GM12878 (cell line): Measurements from ENCODE around the gene KLHL22. TPM values are rescaled to one million over a fixed set of nuclear protein-coding genes. Genes with fewer than 3 reads are reported as not detected.
A peak's percentile ranks its signal among the peaks of the same experiment; 100 is the strongest.

ENCODE experiments used
- ATAC-seq: fragments of 200-7000 bp; cut with Tn5 transposase; 3 replicates; pipeline ENCODE4 v1.9.1; 2020; ENCODE audit warnings: mild to moderate bottlenecking, moderate library complexity
- BruUV-seq: library from RNA; stranded (reverse); fragments of 400-500 nt; replicated peaks from 2 replicates; lab custom pipeline; 2021; lab: Mats Ljungman, UMichigan
- CTCF ChIA-PET: fragments of 300-600 bp; sonication (Branson Sonifier 250); formaldehyde crosslinking; extraction: SDS; loops from one replicate; lab custom pipeline; 2021; ENCODE audit warnings: inconsistent platforms; lab: Yijun Ruan, JAX
- POLR2A ChIA-PET: fragments of 350-600 bp; formaldehyde crosslinking; extraction: SDS; loops from one replicate; lab custom pipeline; 2021; ENCODE audit warnings: inconsistent platforms; lab: Charles Lee
- RAD21 ChIA-PET: fragments of 300-600 bp; sonication (Branson Sonifier 250); formaldehyde crosslinking; loops from one replicate; lab custom pipeline; 2023; ENCODE audit warnings: antibody characterized with exemption; ENCODE audit not compliant: unreplicated experiment; lab: Charles Lee
- SMC1A ChIA-PET: fragments of 300-600 bp; sonication (Branson Sonifier 250); formaldehyde crosslinking; loops from one replicate; lab custom pipeline; 2023; ENCODE audit not compliant: unreplicated experiment, uncharacterized antibody; lab: Charles Lee
- DNase-seq: peaks from one replicate; pipeline ENCODE4 v3.0.0-alpha.2; 2011; ENCODE audit warnings: low read depth, low spot score
- FAIRE-seq: peaks from 3 replicates; lab custom pipeline; 2011; peaks lifted over from hg19 to GRCh38; lab: Jason Lieb, UNC
- H2AFZ ChIP-seq: 2 replicates; pipeline ENCODE4 v1.6.0; 2011; ENCODE audit warnings: low read depth, low read length, control low read depth; ENCODE audit not compliant: control insufficient read depth
- H3K27ac ChIP-seq: 2 replicates; pipeline ENCODE4 v1.5.1; 2011; ENCODE audit warnings: control low read depth; ENCODE audit not compliant: control insufficient read depth, insufficient read depth
- H3K27me3 ChIP-seq, 2 experiments: replicated peaks in 1 of 2; 2 replicates each; pipeline versions ENCODE4 v1.6.0 to v1.6.1; 2011; ENCODE audit warnings: low read length in 1 of 2; ENCODE audit not compliant: control insufficient read depth in 2 of 2, insufficient read depth in 2 of 2
- H3K36me3 ChIP-seq, 2 experiments: 2 replicates each; pipeline ENCODE4 v1.5.1; 2011; ENCODE audit warnings: low read length in 1 of 2; ENCODE audit not compliant: control insufficient read depth in 2 of 2, insufficient read depth in 2 of 2
- H3K4me1 ChIP-seq: 2 replicates; pipeline ENCODE4 v1.6.1; 2011; ENCODE audit warnings: mild to moderate bottlenecking, low read length, moderate library complexity, mixed read lengths; ENCODE audit not compliant: control insufficient read depth, insufficient read depth
- H3K4me2 ChIP-seq: 2 replicates; pipeline ENCODE4 v1.6.0; 2011; ENCODE audit warnings: control low read depth; ENCODE audit not compliant: control insufficient read depth, insufficient read depth
- H3K4me3 ChIP-seq: fragments of 200-600 bp; sonication (generic); 2 replicates; pipeline ENCODE4 v1.5.1; 2016
- H3K79me2 ChIP-seq: 2 replicates; pipeline ENCODE4 v1.6.0; 2011; ENCODE audit warnings: low read length; ENCODE audit not compliant: control insufficient read depth, insufficient read depth
- H3K9ac ChIP-seq: 2 replicates; pipeline ENCODE4 v1.8.0; 2011; ENCODE audit warnings: low read length, control low read depth, mixed read lengths; ENCODE audit not compliant: control insufficient read depth, insufficient read depth
- H3K9me3 ChIP-seq: replicated peaks from 3 replicates; pipeline ENCODE4 v1.5.1; 2011; ENCODE audit warnings: mild to moderate bottlenecking, low read length; ENCODE audit not compliant: control insufficient read depth, insufficient read depth
- H4K20me1 ChIP-seq: 2 replicates; pipeline ENCODE4 v1.6.0; 2011; ENCODE audit not compliant: control insufficient read depth, insufficient read depth
- BHLHE40 ChIP-seq, 2 experiments: fragments of 450-650 bp in 1 of 2; IDR thresholded peaks; 2 replicates each; pipeline ENCODE4 v1.6.1; 2011 to 2017; ENCODE audit warnings: low read depth in 2 of 2, borderline replicate concordance in 1 of 2, improper control_type of control experiment in 1 of 2, low read length in 1 of 2, mild to moderate bottlenecking in 1 of 2
- CTCF ChIP-seq, 3 experiments: IDR thresholded peaks in 2 of 3; conservative IDR thresholded peaks in 1 of 3; 2 replicates each; pipeline ENCODE4 v1.5.1; 2011; ENCODE audit warnings: low read depth in 3 of 3, low read length in 3 of 3, mild to moderate bottlenecking in 3 of 3, control low read depth in 2 of 3, moderate library complexity in 2 of 3, inconsistent platforms in 1 of 3, mixed read lengths in 1 of 3; ENCODE audit not compliant: control insufficient read depth in 2 of 3, insufficient read depth in 1 of 3; ENCODE audit errors: extremely low read depth in 1 of 3
- HDAC6 ChIP-seq: fragments of 200-600 bp; sonication (generic); IDR thresholded peaks from one replicate; pipeline ENCODE4 v1.8.0; 2017; ENCODE audit warnings: antibody characterized with exemption; ENCODE audit not compliant: unreplicated experiment
- TAF1 ChIP-seq: IDR thresholded peaks from 2 replicates; pipeline ENCODE4 v1.6.1; 2011; ENCODE audit warnings: mild to moderate bottlenecking, low read depth, low read length, borderline replicate concordance
- WGBS: methylation state at CpG from one replicate; pipeline ENCODE4 v1.1.6; 2016; ENCODE audit warnings: low lambda C conversion rate; ENCODE audit not compliant: insufficient replicate concordance, insufficient coverage; ENCODE audit errors: missing lambda C conversion rate; 5-methylcytosine and 5-hydroxymethylcytosine counted together
- in situ Hi-C: fragments of 300-500 bp; cut with MboI; formaldehyde crosslinking; loops from 9 replicates; pipeline ENCODE4 v1.14.3; 2018; ENCODE audit warnings: mixed read lengths
- intact Hi-C: fragments of 100-400 bp; cut with micrococcal nuclease; formaldehyde crosslinking; loops from one replicate; pipeline ENCODE4 v1.14.2; 2022; ENCODE audit not compliant: unreplicated experiment
- polyA plus RNA-seq, 11 experiments: library from polyadenylated mRNA; depleted of rRNA in 4 of 11; unstranded in 6 of 11; stranded (reverse) in 5 of 11; fragments of >200 nt; fragmentation: Nextera tagmentation in 4 of 11; fragmentation: Illumina TruSeq in 1 of 11; extraction: Ambion mirVana in 4 of 11; extraction: Trizol in 1 of 11; gene quantifications; 1 replicate in 1 of 11; 2 replicates in 10 of 11; pipeline versions ENCODE4 v1.2.1 to v1.2.3, GENCODE V29; 2011 to 2016; ENCODE audit warnings: inconsistent platforms in 2 of 11, missing spikeins in 2 of 11, low read depth in 1 of 11
- total RNA-seq, 4 experiments: library from RNA; depleted of rRNA in 3 of 4; stranded (reverse); fragments of >200 nt in 3 of 4; fragmentation: Illumina TruSeq in 1 of 4; extraction: Trizol in 1 of 4; gene quantifications; 2 replicates each; pipeline versions ENCODE4 v1.2.1 to v1.2.3, GENCODE V29; 2013 to 2021

Gene KLHL22
- total and polyA plus RNA-seq, 10 of the 15 experiments (the other 5 are each of a cell fraction or from before 2014, with no cell fraction given), result 0.06 to 22.1 (median 14.2) TPM

- H3K27me3 ChIP-seq, result peaks cover 5 to 25% of the 10 kb centered on the region in 2 experiments
- BruUV-seq, result no TSS peak
- FAIRE-seq (no peak), DNase-seq (no peak), ATAC-seq (peak; percentile 66)
- no peaks in the 10 kb centered on the region for H3K79me2 ChIP-seq
- intact Hi-C loops, result no loop called here
- ChIA-PET RAD21 (no interaction called here), POLR2A (no interaction called here), SMC1A (interaction anchor here (1.5 kb wide), 1 partner anchor 23 kb away, joined by 3 read pairs; no protein-coding TSS in a partner anchor), CTCF (no interaction called here)
- no peak overlapping the region for H2AFZ ChIP-seq
- no peak overlapping the region for H3K4me3 ChIP-seq
- in situ Hi-C loops, result no loop called here
- 19% methylated on average over 71 of the region's 94 CpGs for WGBS
- TF ChIP-seq BHLHE40 (IDR thresholded peaks at IDR 0.05; ENCODE audit: borderline replicate concordance in 1 of 2, low read depth in 2 of 2, low read length in 1 of 2) (peak; percentile 57 to 88), TAF1 (no peak), CTCF (IDR thresholded peaks at IDR 0.05 in 2 of 3, conservative IDR thresholded peaks at IDR 0.05 in 1 of 3; ENCODE audit: control insufficient read depth in 2 of 3, extremely low read depth in 1 of 3, insufficient read depth in 1 of 3, low read depth in 3 of 3, low read length in 3 of 3) (0 out of 6 replicates have a peak, but pooled peaks of 2 of the 3 experiments have one; percentile 11 to 15), HDAC6 (peak; percentile 82)
- H4K20me1 ChIP-seq, result no peaks in the 10 kb centered on the region; the same call in 1 of the 2 replicates
- no peak overlapping the region for H3K27ac ChIP-seq
- H3K9ac ChIP-seq, result no peak overlapping the region
- H3K4me2 ChIP-seq, result peak overlapping the region; percentile 41; the same call in 1 of the 2 replicates
- no peaks in the 10 kb centered on the region for H3K36me3 ChIP-seq
- H3K9me3 ChIP-seq, result no peaks in the 10 kb centered on the region
- H3K4me1 ChIP-seq, result peaks cover 8% of the 10 kb centered on the region
These were observed 64.7 kb downstream of the KLHL22 start for GRCh38 chr22:20430720-20431510.
